Stimulated activated naive CD8-positive, alpha-beta T cell treated with anti-CD3 and anti-CD28 coated beads, Interleukin-15, amount 100 ng/mL, for 72 hours (primary cell): Measurements from ENCODE around the gene PPP1R1C.

ENCODE experiments used
- ATAC-seq: fragments of 150-1000 bp; cut with Tn5 transposase; 2 replicates; pipeline ENCODE4 v1.10.0; 2021; ENCODE audit warnings: mild to moderate bottlenecking, moderate library complexity
- DNase-seq, 2 donors: peaks; one replicate each; pipeline ENCODE4 v3.0.0; 2021 to 2022
- H3K27ac Mint-ChIP-seq, 2 donors: one replicate each; pipeline ENCODE4 v1.8.0; 2022; ENCODE audit warnings: mild to moderate bottlenecking in 2 of 2, mixed read lengths in 2 of 2, moderate library complexity in 2 of 2
- H3K27me3 Mint-ChIP-seq: one replicate; pipeline ENCODE4 v1.8.0; 2022; ENCODE audit warnings: mixed read lengths
- H3K4me1 Mint-ChIP-seq: one replicate; pipeline ENCODE4 v1.8.0; 2022; ENCODE audit warnings: mild to moderate bottlenecking, mixed read lengths
- H3K4me3 Mint-ChIP-seq, 2 donors: one replicate each; pipeline ENCODE4 v1.8.0; 2022; ENCODE audit warnings: mild to moderate bottlenecking in 2 of 2, mixed read lengths in 2 of 2, moderate library complexity in 1 of 2
- H3K9me3 Mint-ChIP-seq, 2 donors: one replicate each; pipeline ENCODE4 v1.8.0; 2022; ENCODE audit warnings: mixed read lengths in 2 of 2

The PPP1R1C gene

GRCh38 chr2:182062329-182062972 is 76.8 kb downstream of the PPP1R1C start:
- H3K4me3 Mint-ChIP-seq, result no peak overlapping the region
- H3K4me1 Mint-ChIP-seq, result no peaks in the 10 kb centered on the region
- H3K27ac Mint-ChIP-seq, result no peak overlapping the region
- no peaks in the 10 kb centered on the region for H3K9me3 Mint-ChIP-seq
- no peak for ATAC-seq
- H3K27me3 Mint-ChIP-seq, result peaks cover 11% of the 10 kb centered on the region
- DNase-seq, result no peak

DNA sequence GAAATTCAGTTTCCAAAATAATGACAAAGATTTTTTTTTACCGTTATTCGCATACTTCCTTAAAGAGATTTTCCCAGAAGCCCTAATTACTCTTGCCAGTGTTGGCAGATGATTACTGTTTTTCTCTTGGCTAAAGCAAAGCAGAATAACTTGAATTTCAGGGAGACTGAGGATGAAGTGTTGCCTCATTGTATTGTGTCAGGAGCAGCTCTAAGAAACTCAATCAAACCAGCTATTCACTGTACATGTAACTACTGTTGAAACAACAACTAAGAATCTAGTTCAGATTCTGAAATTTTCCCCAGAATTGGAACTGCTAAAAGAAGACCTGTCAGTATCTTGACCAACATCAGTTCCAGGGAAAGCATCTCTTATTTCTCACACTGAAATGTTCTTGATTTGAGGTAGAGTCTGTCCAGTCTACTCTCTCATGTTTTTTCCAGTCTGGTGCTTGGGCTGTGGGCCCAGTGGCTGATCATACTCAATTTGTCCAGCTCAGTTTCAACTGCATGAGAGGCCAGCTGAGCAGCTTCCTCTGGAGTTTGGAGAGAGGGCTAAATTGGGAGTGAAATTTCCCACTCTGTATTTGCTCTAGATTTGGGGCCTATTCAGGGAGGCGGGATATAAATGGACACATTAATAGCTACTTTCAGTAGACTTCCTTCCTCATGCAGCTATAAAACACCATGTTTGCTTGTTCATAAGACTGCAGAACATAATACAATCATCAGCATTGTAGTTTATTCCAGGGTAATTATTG is 78.5 kb downstream of the PPP1R1C start:
- no peak for DNase-seq
- Mint-ChIP-seq H3K4me3 (no peak overlapping the region), H3K27ac (no peak overlapping the region), H3K9me3 (no peaks in the 10 kb centered on the region), H3K27me3 (no peaks in the 10 kb centered on the region), H3K4me1 (no peaks in the 10 kb centered on the region)
- no peak for ATAC-seq

DNA sequence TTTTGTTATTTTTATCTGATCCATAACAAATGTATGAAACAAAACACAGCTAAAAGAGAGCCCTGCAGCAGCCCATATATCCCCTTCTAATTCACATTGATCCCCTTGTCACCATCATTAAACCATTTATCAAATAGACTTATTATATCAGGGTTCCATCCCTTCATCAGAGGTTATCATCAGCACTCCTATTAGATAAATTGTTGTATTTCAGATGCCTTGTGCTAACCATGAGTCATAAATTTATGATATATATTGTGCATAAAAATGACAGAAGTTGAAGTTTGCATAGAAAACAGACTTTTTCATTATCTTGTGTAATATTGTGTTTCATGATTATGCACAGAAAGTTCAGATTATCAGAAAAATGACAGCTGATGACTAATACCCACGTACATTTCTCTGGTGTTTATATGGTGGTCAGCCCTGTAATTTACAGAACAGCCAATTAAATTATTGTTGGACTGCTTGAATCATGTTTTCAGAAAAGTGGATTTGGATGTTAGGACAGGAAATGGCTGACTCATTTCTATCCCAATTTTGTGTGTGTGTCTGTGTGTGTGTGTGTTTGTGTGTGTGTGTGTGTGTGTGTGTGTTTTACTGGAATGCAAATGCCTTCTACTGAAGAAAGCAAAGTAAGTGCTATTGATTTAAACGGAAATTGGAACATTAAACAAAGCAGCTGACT is 80.9 kb downstream of the PPP1R1C start:
- ATAC-seq, result no peak
- peak overlapping the region in 1 of 2 donors; percentile 70 for H3K27ac Mint-ChIP-seq
- no peaks in the 10 kb centered on the region for H3K27me3 Mint-ChIP-seq
- H3K4me1 Mint-ChIP-seq, result no peaks in the 10 kb centered on the region
- DNase-seq, result no peak
- H3K4me3 Mint-ChIP-seq, result no peak overlapping the region
- no peaks in the 10 kb centered on the region for H3K9me3 Mint-ChIP-seq

- ATAC-seq (no peak), DNase-seq (no peak)
- no peaks in the 10 kb centered on the region for H3K27me3 Mint-ChIP-seq
- no peaks in the 10 kb centered on the region for H3K4me1 Mint-ChIP-seq
- H3K27ac Mint-ChIP-seq, result no peak overlapping the region
- H3K4me3 Mint-ChIP-seq, result no peak overlapping the region
- H3K9me3 Mint-ChIP-seq, result no peaks in the 10 kb centered on the region
Measured at GRCh38 chr2:182067393-182067792, 81.7 kb downstream of the PPP1R1C start.

DNA sequence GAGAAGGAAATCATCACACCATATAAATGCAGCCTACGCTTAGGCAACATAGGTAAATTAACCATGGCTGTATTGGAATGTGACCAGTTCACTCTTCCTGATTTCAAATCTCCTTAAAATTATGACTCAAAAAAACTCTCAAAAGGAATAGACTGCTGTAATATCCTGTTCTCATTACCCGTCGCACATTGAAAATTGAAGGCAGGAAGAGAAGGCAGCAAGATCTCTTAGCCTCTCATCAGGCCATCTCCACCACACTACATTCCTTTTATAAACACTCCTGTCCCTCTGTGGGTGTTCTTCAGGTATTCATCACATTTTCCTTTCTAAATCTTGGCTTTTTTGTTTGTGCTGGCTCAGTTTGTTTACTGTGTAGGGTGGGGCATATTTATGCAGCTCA is 83.2 kb downstream of the PPP1R1C start:
- H3K4me1 Mint-ChIP-seq, result no peaks in the 10 kb centered on the region
- no peaks in the 10 kb centered on the region for H3K9me3 Mint-ChIP-seq
- no peak for DNase-seq
- no peak overlapping the region for H3K4me3 Mint-ChIP-seq
- H3K27me3 Mint-ChIP-seq, result no peaks in the 10 kb centered on the region
- no peak for ATAC-seq
- no peak overlapping the region for H3K27ac Mint-ChIP-seq

GRCh38 chr2:182069416-182069815 is 83.8 kb downstream of the PPP1R1C start:
- Mint-ChIP-seq H3K27ac (no peak overlapping the region), H3K4me1 (no peaks in the 10 kb centered on the region), H3K4me3 (no peak overlapping the region), H3K9me3 (no peaks in the 10 kb centered on the region), H3K27me3 (no peaks in the 10 kb centered on the region)
- DNase-seq, result no peak
- no peak for ATAC-seq

- H3K4me1 Mint-ChIP-seq, result no peaks in the 10 kb centered on the region
Measured at GRCh38 chr2:182069908-182070307, 84.3 kb downstream of the PPP1R1C start.

DNA sequence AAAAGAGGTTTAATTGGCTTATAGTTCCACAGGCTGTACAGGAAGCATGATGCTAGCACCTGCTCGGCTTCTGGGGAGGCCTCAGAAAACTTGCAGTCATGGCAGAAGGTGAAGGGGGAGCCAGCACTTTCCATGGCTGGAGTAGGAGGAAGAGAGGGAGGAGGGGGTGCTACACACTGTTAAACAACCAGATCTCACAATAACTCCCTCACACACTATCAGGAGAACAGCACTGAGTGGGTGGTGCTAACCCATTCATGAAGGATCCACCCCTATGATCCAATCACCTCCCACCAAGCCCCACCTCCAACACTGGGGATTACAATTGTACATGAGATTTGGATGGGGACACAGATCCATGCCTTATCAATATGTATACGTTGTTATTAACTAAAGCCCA is 85.1 kb downstream of the PPP1R1C start:
- no peaks in the 10 kb centered on the region for H3K27me3 Mint-ChIP-seq
- no peaks in the 10 kb centered on the region for H3K4me1 Mint-ChIP-seq
- DNase-seq (no peak), ATAC-seq (no peak)
- no peak overlapping the region for H3K4me3 Mint-ChIP-seq
- no peak overlapping the region for H3K27ac Mint-ChIP-seq
- no peaks in the 10 kb centered on the region for H3K9me3 Mint-ChIP-seq

More at GRCh38 chr2:182069908-182070307, 84.3 kb downstream of the PPP1R1C start:
- H3K27me3 Mint-ChIP-seq, result no peaks in the 10 kb centered on the region
- no peak overlapping the region for H3K27ac Mint-ChIP-seq
- no peak overlapping the region for H3K4me3 Mint-ChIP-seq
- H3K9me3 Mint-ChIP-seq, result no peaks in the 10 kb centered on the region
- no peak for DNase-seq
- ATAC-seq, result no peak

DNA sequence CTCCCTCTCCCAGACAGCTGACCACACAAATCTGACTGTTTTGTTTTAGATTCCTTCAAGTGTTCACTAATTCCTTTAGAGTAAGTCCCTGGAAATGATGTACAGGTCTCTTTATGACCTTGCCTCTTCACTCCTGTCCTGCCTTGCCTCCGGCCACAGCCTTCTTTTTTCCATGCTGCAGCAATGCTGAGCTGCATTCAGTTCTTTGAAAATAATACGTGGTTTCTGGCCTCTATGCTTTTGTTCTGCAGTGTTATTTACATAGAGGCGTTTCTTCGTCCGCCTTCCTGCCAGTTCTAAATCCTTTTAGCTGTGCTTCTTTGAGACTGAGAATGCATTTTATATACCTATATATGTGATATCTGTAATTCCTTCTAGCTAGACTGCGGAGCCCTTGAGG is 87.2 kb downstream of the PPP1R1C start:
- no peak for DNase-seq
- Mint-ChIP-seq H3K27me3 (no peaks in the 10 kb centered on the region), H3K4me3 (no peak overlapping the region), H3K9me3 (no peaks in the 10 kb centered on the region), H3K4me1 (no peaks in the 10 kb centered on the region), H3K27ac (no peak overlapping the region)
- no peak for ATAC-seq

DNA sequence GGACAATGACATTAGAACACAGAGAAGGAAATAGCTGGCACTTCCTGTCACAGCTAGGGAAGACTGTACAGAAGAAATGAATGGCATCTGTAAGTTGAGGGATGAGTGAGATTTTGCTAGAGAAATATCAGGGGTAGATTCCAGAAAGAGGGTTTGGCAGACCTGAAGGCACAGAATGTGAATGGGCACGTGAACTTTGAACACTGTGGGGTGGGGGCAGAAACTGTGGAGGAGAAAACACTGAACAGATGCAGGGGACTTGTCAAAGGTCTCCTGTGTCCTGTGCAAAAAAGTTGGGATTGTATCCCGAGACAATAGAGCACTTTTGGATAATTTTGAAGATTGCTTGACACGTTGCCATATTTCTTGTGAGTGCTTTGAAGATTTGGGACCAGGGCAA is 88.0 kb downstream of the PPP1R1C start:
- no peak for ATAC-seq
- no peaks in the 10 kb centered on the region for H3K9me3 Mint-ChIP-seq
- no peaks in the 10 kb centered on the region for H3K4me1 Mint-ChIP-seq
- no peak overlapping the region for H3K27ac Mint-ChIP-seq
- no peak for DNase-seq
- no peak overlapping the region for H3K4me3 Mint-ChIP-seq
- H3K27me3 Mint-ChIP-seq, result no peaks in the 10 kb centered on the region

GRCh38 chr2:182077023-182077422 is 91.4 kb downstream of the PPP1R1C start:
- Mint-ChIP-seq H3K4me3 (no peak overlapping the region), H3K27me3 (no peaks in the 10 kb centered on the region), H3K27ac (no peak overlapping the region), H3K9me3 (no peaks in the 10 kb centered on the region), H3K4me1 (no peaks in the 10 kb centered on the region)
- ATAC-seq, result no peak
- DNase-seq, result no peak

DNA sequence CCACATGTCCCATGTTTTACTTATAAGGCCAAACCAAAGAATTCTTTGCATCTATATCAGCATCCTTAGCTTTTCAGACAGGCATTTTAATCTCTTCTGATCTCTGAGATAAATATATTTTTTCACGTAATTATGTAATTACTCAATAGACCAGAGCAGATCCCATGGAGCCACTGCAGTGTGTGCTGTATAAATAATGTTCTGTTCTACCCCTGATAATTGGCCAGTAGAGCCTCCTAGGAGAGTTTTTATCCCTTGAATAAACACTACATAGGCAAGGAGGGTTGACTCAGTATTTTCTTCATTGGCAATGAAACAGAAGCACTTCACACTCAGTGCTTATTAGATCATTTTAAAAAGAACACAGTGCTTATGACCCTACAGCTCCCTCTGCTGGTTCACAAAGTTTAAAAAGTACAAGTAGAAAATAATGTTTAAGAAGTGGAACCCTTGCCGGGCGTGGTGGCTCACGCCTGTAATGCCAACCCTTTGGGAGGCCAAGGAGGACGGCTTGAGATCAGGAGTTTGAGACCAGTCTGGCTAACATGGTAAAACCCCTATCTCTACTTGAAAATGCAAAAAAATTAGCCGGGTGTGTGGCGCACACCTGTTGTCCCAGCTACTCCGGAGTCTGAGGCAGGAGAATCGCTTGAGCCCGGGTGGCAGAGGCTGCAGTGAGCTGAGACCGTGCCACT is 91.9 kb downstream of the PPP1R1C start:
- Mint-ChIP-seq H3K9me3 (no peaks in the 10 kb centered on the region), H3K27me3 (no peaks in the 10 kb centered on the region), H3K27ac (no peak overlapping the region), H3K4me1 (no peaks in the 10 kb centered on the region), H3K4me3 (no peak overlapping the region)
- peak; percentile 58 for ATAC-seq
- DNase-seq, result peak; percentile 5 to 12

DNA sequence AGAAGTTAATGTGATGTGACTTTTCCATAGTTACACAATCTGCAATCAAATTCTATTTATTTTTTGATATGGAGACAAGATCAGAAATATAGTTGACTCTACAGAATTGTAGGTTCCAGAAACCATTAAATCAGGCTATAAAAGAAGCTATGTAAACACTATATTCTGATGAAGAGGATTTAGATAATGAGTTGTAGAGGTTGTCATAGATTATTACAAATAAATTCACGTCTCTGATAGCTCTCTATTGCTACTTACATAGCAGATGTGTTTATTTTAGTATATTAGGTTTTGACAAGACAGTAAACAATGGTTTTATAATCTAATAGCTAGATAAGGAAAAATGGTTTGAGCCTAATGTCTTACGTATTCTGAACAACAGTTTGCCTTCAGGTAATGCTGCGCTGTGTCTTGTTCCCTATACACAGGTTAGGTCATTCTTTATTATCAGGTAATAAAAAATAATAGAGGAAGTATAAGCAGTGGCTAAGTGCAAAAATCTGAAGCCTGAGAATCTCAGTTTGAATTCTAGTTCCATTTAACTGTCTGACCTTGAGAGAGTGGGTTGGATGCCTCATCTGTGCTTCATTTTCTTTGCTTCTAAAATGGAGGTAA is 93.4 kb downstream of the PPP1R1C start:
- Mint-ChIP-seq H3K9me3 (no peaks in the 10 kb centered on the region), H3K27ac (no peak overlapping the region), H3K4me3 (no peak overlapping the region), H3K4me1 (no peaks in the 10 kb centered on the region), H3K27me3 (no peaks in the 10 kb centered on the region)
- ATAC-seq (no peak), DNase-seq (no peak)

DNA sequence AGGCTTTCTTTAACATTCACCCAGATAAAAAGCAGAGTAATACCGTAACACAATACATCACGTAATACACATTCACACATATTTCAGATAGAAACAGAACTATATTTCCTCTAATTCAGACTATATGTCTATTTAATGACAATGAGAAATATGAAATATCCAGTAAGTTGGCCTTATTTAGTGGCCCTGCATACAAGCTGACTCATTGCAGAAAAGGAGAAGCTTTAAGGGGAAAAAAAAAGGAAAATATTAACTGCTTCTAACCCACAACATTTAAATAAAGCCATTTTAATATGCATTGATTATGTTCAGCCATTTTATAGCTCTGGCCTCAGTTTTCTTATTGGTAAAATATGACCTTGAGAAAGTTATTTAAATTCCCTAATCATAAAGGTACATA is 94.8 kb downstream of the PPP1R1C start:
- no peak for ATAC-seq
- H3K4me1 Mint-ChIP-seq, result no peaks in the 10 kb centered on the region
- no peak overlapping the region for H3K4me3 Mint-ChIP-seq
- no peak overlapping the region for H3K27ac Mint-ChIP-seq
- H3K9me3 Mint-ChIP-seq, result no peaks in the 10 kb centered on the region
- no peak for DNase-seq
- no peaks in the 10 kb centered on the region for H3K27me3 Mint-ChIP-seq

GRCh38 chr2:182081602-182082260 is 96.1 kb downstream of the PPP1R1C start:
- no peaks in the 10 kb centered on the region for H3K27me3 Mint-ChIP-seq
- ATAC-seq (no peak), DNase-seq (no peak)
- H3K9me3 Mint-ChIP-seq, result no peaks in the 10 kb centered on the region
- no peak overlapping the region for H3K27ac Mint-ChIP-seq
- no peaks in the 10 kb centered on the region for H3K4me1 Mint-ChIP-seq
- no peak overlapping the region for H3K4me3 Mint-ChIP-seq
